ENCODE data around the gene GPR137.
A peak's percentile ranks its signal among the peaks of the same experiment; 100 is the strongest.

DNA sequence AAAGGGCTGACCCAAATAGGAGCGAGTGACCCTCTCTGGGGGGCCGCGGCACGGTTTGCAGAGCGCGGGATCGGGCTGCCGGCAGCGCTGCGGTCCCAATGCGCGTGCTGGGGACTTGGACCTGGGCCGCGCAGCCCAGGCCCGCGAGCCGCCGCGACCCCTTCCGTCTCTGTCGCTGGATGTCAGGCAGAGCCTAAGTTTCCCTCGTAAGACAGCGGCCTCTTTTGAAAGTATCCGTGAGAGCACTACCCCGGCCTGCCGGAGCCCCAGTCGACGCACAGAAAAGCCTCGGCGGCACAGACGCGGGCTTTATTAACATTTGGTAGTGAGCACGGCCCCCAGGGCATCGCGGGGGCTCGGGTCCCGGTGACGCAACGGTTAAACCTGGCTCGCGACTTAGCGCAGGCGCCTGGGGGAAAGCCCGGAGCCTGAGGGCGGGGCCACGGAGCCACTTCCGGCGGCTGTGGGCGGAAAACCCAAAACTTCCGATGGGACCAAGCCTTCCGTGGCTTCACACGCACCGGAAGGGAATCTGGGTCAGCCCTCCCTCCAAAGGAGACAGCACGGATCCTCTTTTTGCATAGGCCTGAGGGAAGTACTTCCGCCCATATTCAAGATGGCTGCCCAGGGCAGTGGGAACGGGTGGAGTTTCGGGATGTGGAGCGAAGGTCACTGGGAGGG, 16.0 kb upstream of the GPR137 start:
- peak; percentile 67 for TF ChIP-seq POLR2A (IDR thresholded peaks at IDR 0.05; ENCODE audit: low read depth, low read length)
- peak; percentile 62; the same call in 1 of the 2 replicates for TF ChIP-seq TAF1 (IDR thresholded peaks at IDR 0.05; ENCODE audit: low read depth, low read length)
- TF ChIP-seq POU2F2 (IDR thresholded peaks at IDR 0.05; ENCODE audit: low read depth, low read length) = peak; percentile 91
- TF ChIP-seq POLR2AphosphoS5 (IDR thresholded peaks at IDR 0.05; ENCODE audit: low read depth, low read length) = peak; percentile 75
- no peak for TF ChIP-seq PAX5 (IDR thresholded peaks at IDR 0.05; ENCODE audit: insufficient read depth, low read length, severe bottlenecking)
